ENCODE results near the gene MAN1A1. TPM values are rescaled to one million over a fixed set of nuclear protein-coding genes. Genes with fewer than 3 reads are reported as not detected.
A peak's percentile ranks its signal among the peaks of the same experiment; 100 is the strongest.
"Not testable (repeated sequence)": the region's sequence is repeated elsewhere in the genome, so short reads cannot be mapped to it uniquely, and the experiment has no call there.

The MAN1A1 gene
- 10 to 100 TPM; 52.2 to 60.4 TPM for total RNA-seq
- polyA plus RNA-seq (ENCODE audit: insufficient read length in 2 of 2) = 10 to 100 TPM; 11.7 to 15.2 TPM
- long read RNA-seq, donor 1, full-length matches to known transcripts = 3 of 10 reads
- long read RNA-seq, donor 1, partial matches to known transcripts = 7 of 10 reads
- long read RNA-seq, donor 1, other reads (novel, unspliced or antisense) = 0 of 10 reads
- long read RNA-seq, donor 2 = 0 reads
- long read RNA-seq, donor 3, full-length matches to known transcripts = 4 of 4 reads
- long read RNA-seq, donor 3, partial matches to known transcripts = 0 of 4 reads
- long read RNA-seq, donor 3, other reads (novel, unspliced or antisense) = 0 of 4 reads
- long read RNA-seq, donor 4, full-length matches to known transcripts = 5 of 24 reads
- long read RNA-seq, donor 4, partial matches to known transcripts = 19 of 24 reads
- long read RNA-seq, donor 4, other reads (novel, unspliced or antisense) = 0 of 24 reads

GRCh38 chr6:119349361-119350201 is at the start of gene MAN1A1:
TSS of gene MAN1A1 (minus strand) at chr6:119349761. CDS start at chr6:119349065, 696 bp downstream.
- peak within 1 kb of the TSS; percentile 79 for H3K27ac ChIP-seq (ENCODE audit: low read depth, low read length)
- DNase-seq (ENCODE audit: low read depth in 4 of 6, low spot score in 6 of 6) = peak; percentile 78 to 97 (median 83)
- no peaks in the 10 kb centered on the region for H3K36me3 ChIP-seq (ENCODE audit: control insufficient read depth, insufficient read depth, low read length)
- H3K27me3 ChIP-seq (ENCODE audit: control insufficient read depth, insufficient read depth, low read length) = peaks cover 7% of the 10 kb centered on the region
- H3K4me1 ChIP-seq (ENCODE audit: control insufficient read depth, insufficient read depth, low read length) = peaks cover 7% of the 10 kb centered on the region
- WGBS (ENCODE audit: insufficient coverage) = under 1% methylated on average over 103 of the region's 103 CpGs
- H3K4me3 ChIP-seq (ENCODE audit: low read depth, low read length) = peak within 1 kb of the TSS; percentile 79
- H3K9me3 ChIP-seq (ENCODE audit: control insufficient read depth, insufficient read depth, low read length) = no peaks in the 10 kb centered on the region

DNA sequence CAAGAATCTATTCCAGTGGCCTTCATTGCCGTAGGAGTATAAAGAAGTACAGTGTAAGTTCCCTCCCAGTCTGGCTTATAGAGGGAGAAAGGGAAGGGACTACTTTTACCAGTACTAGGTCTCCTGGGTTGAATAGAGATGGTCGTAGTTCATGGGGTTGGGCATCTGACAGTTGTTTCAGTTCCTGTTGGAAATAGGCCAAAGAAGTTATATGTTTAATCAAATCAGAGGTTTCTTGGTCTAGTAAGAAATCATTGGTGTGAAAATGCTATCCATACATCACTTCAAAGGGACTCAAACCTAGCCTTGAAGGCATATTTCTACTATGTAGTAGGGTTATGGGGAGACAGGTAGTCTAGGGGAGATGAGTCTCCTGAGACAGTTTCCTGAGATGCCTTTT is 45.6 kb upstream of the MAN1A1 start:
- no peak overlapping the region for H3K27ac ChIP-seq (ENCODE audit: low read depth, low read length)
- no peaks in the 10 kb centered on the region for H3K4me1 ChIP-seq (ENCODE audit: control insufficient read depth, insufficient read depth, low read length)
- H3K4me3 ChIP-seq (ENCODE audit: low read depth, low read length) = no peak overlapping the region
- H3K36me3 ChIP-seq (ENCODE audit: control insufficient read depth, insufficient read depth, low read length) = no peaks in the 10 kb centered on the region
- H3K27me3 ChIP-seq (ENCODE audit: control insufficient read depth, insufficient read depth, low read length) = no peaks in the 10 kb centered on the region
- peaks cover 6% of the 10 kb centered on the region for H3K9me3 ChIP-seq (ENCODE audit: control insufficient read depth, insufficient read depth, low read length)
- no peak for DNase-seq (ENCODE audit: low read depth in 4 of 6, low spot score in 6 of 6)
- WGBS (ENCODE audit: insufficient coverage) = no CpG with 5 or more reads among the region's 2 CpGs

DNA sequence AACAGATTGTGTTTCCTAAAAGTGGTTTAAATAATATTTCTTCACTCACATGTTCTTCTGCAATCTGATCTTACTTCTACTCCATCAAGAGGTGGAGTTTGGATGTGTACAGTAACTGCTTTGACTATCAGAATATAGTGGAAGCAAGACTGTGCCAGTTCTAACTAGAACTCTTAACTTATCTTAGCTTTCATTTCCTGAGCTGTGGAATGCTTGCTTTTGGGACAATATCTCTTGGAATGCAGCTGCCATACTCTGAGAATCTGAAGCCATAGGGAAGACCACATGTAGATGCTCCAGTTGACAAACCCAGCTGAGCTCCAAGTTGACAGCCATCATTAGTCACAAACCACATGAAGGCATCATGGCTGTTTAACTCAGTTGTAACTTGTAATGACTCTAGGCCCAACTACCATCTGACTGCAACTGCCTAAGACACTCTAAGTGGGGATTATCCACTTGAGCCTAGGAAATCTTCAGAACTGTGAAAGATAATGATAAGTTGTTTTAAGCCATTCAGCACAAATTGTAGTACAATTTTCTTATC is 40.8 kb upstream of the MAN1A1 start:
- no peak overlapping the region for H3K4me3 ChIP-seq (ENCODE audit: low read depth, low read length)

GRCh38 chr6:119385994-119386393 is 36.4 kb upstream of the MAN1A1 start:
- H3K9me3 ChIP-seq (ENCODE audit: control insufficient read depth, insufficient read depth, low read length) = peaks cover 3% of the 10 kb centered on the region
- WGBS (ENCODE audit: insufficient coverage) = no CpG with 5 or more reads among the region's 1 CpG
- no peak overlapping the region for H3K27ac ChIP-seq (ENCODE audit: low read depth, low read length)
- H3K4me1 ChIP-seq (ENCODE audit: control insufficient read depth, insufficient read depth, low read length) = no peaks in the 10 kb centered on the region
- DNase-seq (ENCODE audit: low read depth in 4 of 6, low spot score in 6 of 6) = no peak
- no peak overlapping the region for H3K4me3 ChIP-seq (ENCODE audit: low read depth, low read length)
- no peaks in the 10 kb centered on the region for H3K27me3 ChIP-seq (ENCODE audit: control insufficient read depth, insufficient read depth, low read length)
- no peaks in the 10 kb centered on the region for H3K36me3 ChIP-seq (ENCODE audit: control insufficient read depth, insufficient read depth, low read length)

More for the DNA sequence above, 40.8 kb upstream of the MAN1A1 start:
- H3K27ac ChIP-seq (ENCODE audit: low read depth, low read length) = no peak overlapping the region
- DNase-seq (ENCODE audit: low read depth in 4 of 6, low spot score in 6 of 6) = no peak
- no peaks in the 10 kb centered on the region for H3K27me3 ChIP-seq (ENCODE audit: control insufficient read depth, insufficient read depth, low read length)
- no peaks in the 10 kb centered on the region for H3K9me3 ChIP-seq (ENCODE audit: control insufficient read depth, insufficient read depth, low read length)
- H3K36me3 ChIP-seq (ENCODE audit: control insufficient read depth, insufficient read depth, low read length) = no peaks in the 10 kb centered on the region
- H3K4me1 ChIP-seq (ENCODE audit: control insufficient read depth, insufficient read depth, low read length) = no peaks in the 10 kb centered on the region

- no peaks in the 10 kb centered on the region for H3K27me3 ChIP-seq (ENCODE audit: control insufficient read depth, insufficient read depth, low read length)
- H3K27ac ChIP-seq (ENCODE audit: low read depth, low read length) = no peak overlapping the region
- H3K9me3 ChIP-seq (ENCODE audit: control insufficient read depth, insufficient read depth, low read length) = peaks cover 3% of the 10 kb centered on the region
- H3K4me3 ChIP-seq (ENCODE audit: low read depth, low read length) = no peak overlapping the region
- DNase-seq (ENCODE audit: low read depth in 4 of 6, low spot score in 6 of 6) = no peak
- H3K4me1 ChIP-seq (ENCODE audit: control insufficient read depth, insufficient read depth, low read length) = no peaks in the 10 kb centered on the region
- no peaks in the 10 kb centered on the region for H3K36me3 ChIP-seq (ENCODE audit: control insufficient read depth, insufficient read depth, low read length)
Observed at GRCh38 chr6:119384444-119384843, 34.9 kb upstream of the MAN1A1 start.

DNA sequence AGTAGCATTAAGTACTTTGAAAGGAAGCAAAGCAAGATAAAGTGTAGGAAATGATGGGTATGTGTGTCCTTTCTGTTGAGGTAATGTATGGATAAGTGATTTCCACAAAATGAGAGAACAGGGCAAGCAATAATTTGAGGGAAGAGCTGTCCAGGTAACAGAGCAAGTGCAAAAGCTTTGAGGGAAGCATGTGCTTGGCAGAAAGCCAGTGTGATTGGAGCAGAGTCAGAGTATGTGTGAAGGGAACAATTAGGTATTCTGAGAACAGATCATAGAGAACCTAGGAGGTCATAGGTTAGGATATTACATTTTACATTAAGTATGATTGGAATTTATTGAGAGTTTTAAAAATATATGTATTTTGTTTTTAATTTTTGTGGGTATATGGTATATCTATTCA is 30.2 kb upstream of the MAN1A1 start:
- Histone ChIP-seq H3K27me3 (ENCODE audit: control insufficient read depth, insufficient read depth, low read length) (no peaks in the 10 kb centered on the region), H3K4me3 (ENCODE audit: low read depth, low read length) (no peak overlapping the region), H3K4me1 (ENCODE audit: control insufficient read depth, insufficient read depth, low read length) (no peaks in the 10 kb centered on the region), H3K27ac (ENCODE audit: low read depth, low read length) (no peak overlapping the region), H3K36me3 (ENCODE audit: control insufficient read depth, insufficient read depth, low read length) (no peaks in the 10 kb centered on the region), H3K9me3 (ENCODE audit: control insufficient read depth, insufficient read depth, low read length) (peaks cover 3% of the 10 kb centered on the region)
- DNase-seq (ENCODE audit: low read depth in 4 of 6, low spot score in 6 of 6) = peak in 1 of 6 donors; percentile 8

DNA sequence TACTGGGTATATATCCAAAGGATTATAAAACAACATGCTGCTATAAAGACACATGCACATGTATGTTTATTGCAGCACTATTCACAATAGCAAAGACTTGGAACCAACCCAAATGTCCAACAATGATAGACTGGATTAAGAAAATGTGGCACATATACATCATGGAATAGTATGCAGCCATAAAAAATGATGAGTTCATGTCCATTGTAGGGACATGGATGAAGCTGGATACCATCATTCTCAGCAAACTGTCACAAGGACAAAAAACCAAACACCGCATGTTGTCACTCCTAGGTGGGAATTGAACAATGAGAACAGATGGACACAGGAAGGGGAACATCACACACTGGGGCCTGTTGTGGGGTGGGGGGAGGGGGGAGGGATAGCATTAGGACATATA is 27.5 kb upstream of the MAN1A1 start:
- not testable (repeated sequence) for H3K9me3 ChIP-seq (ENCODE audit: control insufficient read depth, insufficient read depth, low read length); H3K36me3 ChIP-seq (ENCODE audit: control insufficient read depth, insufficient read depth, low read length); DNase-seq (ENCODE audit: low read depth in 4 of 6, low spot score in 6 of 6); H3K27me3 ChIP-seq (ENCODE audit: control insufficient read depth, insufficient read depth, low read length); H3K4me1 ChIP-seq (ENCODE audit: control insufficient read depth, insufficient read depth, low read length); H3K4me3 ChIP-seq (ENCODE audit: low read depth, low read length); H3K27ac ChIP-seq (ENCODE audit: low read depth, low read length)
- WGBS (ENCODE audit: insufficient coverage) = no CpG with 5 or more reads among the region's 1 CpG

DNA sequence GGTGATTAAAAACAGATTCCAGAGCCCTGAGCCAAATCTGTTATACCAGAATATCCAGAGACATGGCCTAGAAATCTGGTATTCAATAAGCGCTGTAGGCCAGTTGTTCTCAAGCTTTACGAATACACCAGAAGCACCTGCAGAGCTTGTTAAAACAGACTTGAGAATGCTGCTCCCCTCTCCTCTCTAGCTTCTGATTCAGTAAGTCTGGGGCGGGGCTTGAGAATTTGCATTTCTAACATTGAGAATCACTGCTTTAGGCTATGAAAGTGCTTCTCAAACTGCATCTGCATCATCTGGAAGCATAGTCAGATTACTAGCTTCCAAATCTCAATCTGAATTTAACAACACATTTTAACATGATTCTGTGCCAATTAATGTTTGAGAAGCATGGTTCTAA is 20.5 kb upstream of the MAN1A1 start:
- WGBS (ENCODE audit: insufficient coverage) = 93% methylated on average over 2 of the region's 3 CpGs

DNA sequence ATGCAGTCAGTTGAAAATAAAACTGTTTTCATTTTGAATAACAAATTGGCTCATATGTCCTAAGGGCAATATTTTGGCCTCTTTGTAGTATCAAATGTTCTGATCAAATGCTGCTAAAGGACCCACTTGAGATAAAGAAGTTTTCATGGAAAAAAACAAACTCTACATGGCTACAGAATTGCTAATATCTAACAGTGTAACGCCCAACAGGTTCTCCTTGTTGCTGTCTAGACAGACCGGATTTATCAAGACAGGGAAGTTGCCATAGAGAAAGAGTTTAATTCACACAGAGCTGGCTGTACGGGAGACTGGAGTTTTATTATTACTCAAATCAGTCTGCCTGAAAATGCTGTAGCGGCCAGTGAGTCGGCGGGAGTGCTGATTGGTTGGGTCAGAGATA is 19.4 kb upstream of the MAN1A1 start:
- no peaks in the 10 kb centered on the region for H3K27me3 ChIP-seq (ENCODE audit: control insufficient read depth, insufficient read depth, low read length)
- H3K36me3 ChIP-seq (ENCODE audit: control insufficient read depth, insufficient read depth, low read length) = no peaks in the 10 kb centered on the region
- DNase-seq (ENCODE audit: low read depth in 4 of 6, low spot score in 6 of 6) = no peak
- no peaks in the 10 kb centered on the region for H3K9me3 ChIP-seq (ENCODE audit: control insufficient read depth, insufficient read depth, low read length)
- 80% methylated on average over 5 of the region's 6 CpGs for WGBS (ENCODE audit: insufficient coverage)
- no peak overlapping the region for H3K27ac ChIP-seq (ENCODE audit: low read depth, low read length)
- no peaks in the 10 kb centered on the region for H3K4me1 ChIP-seq (ENCODE audit: control insufficient read depth, insufficient read depth, low read length)
- H3K4me3 ChIP-seq (ENCODE audit: low read depth, low read length) = no peak overlapping the region

More for the DNA sequence above, 20.5 kb upstream of the MAN1A1 start:
- DNase-seq (ENCODE audit: low read depth in 4 of 6, low spot score in 6 of 6) = no peak
- Histone ChIP-seq H3K36me3 (ENCODE audit: control insufficient read depth, insufficient read depth, low read length) (no peaks in the 10 kb centered on the region), H3K9me3 (ENCODE audit: control insufficient read depth, insufficient read depth, low read length) (no peaks in the 10 kb centered on the region), H3K27me3 (ENCODE audit: control insufficient read depth, insufficient read depth, low read length) (no peaks in the 10 kb centered on the region), H3K4me3 (ENCODE audit: low read depth, low read length) (no peak overlapping the region), H3K27ac (ENCODE audit: low read depth, low read length) (no peak overlapping the region), H3K4me1 (ENCODE audit: control insufficient read depth, insufficient read depth, low read length) (no peaks in the 10 kb centered on the region)

Data from spinal cord (tissue), 10 donors.